GM21786 (cell line): ENCODE results near the gene PBLD.
"Not testable (repeated sequence)": the region's sequence is repeated elsewhere in the genome, so short reads cannot be mapped to it uniquely, and the experiment has no call there.

Source experiments
- ATAC-seq: cut with Tn5 transposase; IDR thresholded peaks from one replicate; pipeline ENCODE4 v1.9.1; 2021; ENCODE audit not compliant: unreplicated experiment

The PBLD gene

GRCh38 chr10:68284062-68285001 lies 48.4 kb downstream of the PBLD start:
- ATAC-seq: no peak

GRCh38 chr10:68280758-68281157 lies 52.0 kb downstream of the PBLD start:
- no peak for ATAC-seq

GRCh38 chr10:68278906-68279753 lies 53.6 kb downstream of the PBLD start:
- not testable (repeated sequence) for ATAC-seq

GRCh38 chr10:68277814-68278213 lies 54.9 kb downstream of the PBLD start:
- ATAC-seq: not testable (repeated sequence)

- no peak for ATAC-seq
Measured at GRCh38 chr10:68276224-68276623, 56.5 kb downstream of the PBLD start.

- ATAC-seq: no peak
Measured at GRCh38 chr10:68275600-68276126, 57.1 kb downstream of the PBLD start.

- ATAC-seq: no peak
Measured at GRCh38 chr10:68272833-68273232, 59.9 kb downstream of the PBLD start.

- ATAC-seq: no peak
Measured at GRCh38 chr10:68271196-68271882, 61.4 kb downstream of the PBLD start.

- no peak for ATAC-seq
Measured at GRCh38 chr10:68269562-68270290, 63.0 kb downstream of the PBLD start.

- ATAC-seq: no peak
Measured at GRCh38 chr10:68261132-68261856, 71.4 kb downstream of the PBLD start.

- ATAC-seq: no peak
Measured at GRCh38 chr10:68253346-68253745, 79.4 kb downstream of the PBLD start.

GRCh38 chr10:68251625-68252495 lies 80.9 kb downstream of the PBLD start:
- ATAC-seq: peak; percentile 50

GRCh38 chr10:68251151-68251550 lies 81.6 kb downstream of the PBLD start:
- no peak for ATAC-seq

- no peak for ATAC-seq
Measured at GRCh38 chr10:68249297-68249696, 83.4 kb downstream of the PBLD start.

- no peak for ATAC-seq
Measured at GRCh38 chr10:68247931-68248330, 84.8 kb downstream of the PBLD start.

GRCh38 chr10:68246397-68246796 lies 86.3 kb downstream of the PBLD start:
- ATAC-seq: not testable (repeated sequence)

GRCh38 chr10:68242051-68242450 lies 90.7 kb downstream of the PBLD start:
- no peak for ATAC-seq

GRCh38 chr10:68239596-68240150 lies 93.1 kb downstream of the PBLD start:
- no peak for ATAC-seq
